ENCODE data around the gene DNAH17. TPM values are rescaled to one million over a fixed set of nuclear protein-coding genes. Genes with fewer than 3 reads are reported as not detected.
"Not testable (repeated sequence)": the region's sequence is repeated elsewhere in the genome, so short reads cannot be mapped to it uniquely, and the experiment has no call there.

Gene DNAH17
- polyA plus RNA-seq, 5 donors = 2.1 to 5.1 (median 4.3) TPM

DNA sequence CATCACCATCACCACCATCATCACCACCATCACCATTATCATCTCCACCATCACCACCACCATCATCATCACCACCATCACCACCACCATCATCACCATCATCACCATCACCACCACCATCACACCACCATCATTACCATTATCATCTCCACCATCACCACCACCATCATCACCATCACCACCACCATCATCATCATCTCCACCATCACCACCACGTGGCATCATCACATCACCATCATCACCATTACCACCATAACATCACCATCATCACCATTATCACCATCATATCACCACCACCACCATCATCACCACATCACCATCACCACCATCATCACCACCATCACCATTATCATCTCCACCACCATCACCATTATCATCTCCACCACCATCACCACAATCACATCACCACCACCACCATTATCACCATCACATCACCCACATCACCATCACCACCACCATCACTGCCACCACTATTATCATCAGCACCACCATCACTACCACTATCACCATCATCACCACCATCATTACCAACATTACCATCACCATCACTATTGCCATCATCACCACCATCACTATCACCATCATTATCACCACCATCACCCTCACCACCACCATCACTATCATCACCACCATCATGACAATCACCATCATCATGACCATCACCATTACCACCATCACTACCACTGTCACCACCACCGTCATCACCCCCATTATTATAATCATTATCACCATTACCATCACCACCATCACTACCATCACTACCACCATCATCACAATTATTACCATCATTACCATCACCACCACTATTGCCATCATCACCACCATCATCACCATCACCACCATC is 99.1 kb downstream of the DNAH17 start:
- DNase-seq = no peak

DNA sequence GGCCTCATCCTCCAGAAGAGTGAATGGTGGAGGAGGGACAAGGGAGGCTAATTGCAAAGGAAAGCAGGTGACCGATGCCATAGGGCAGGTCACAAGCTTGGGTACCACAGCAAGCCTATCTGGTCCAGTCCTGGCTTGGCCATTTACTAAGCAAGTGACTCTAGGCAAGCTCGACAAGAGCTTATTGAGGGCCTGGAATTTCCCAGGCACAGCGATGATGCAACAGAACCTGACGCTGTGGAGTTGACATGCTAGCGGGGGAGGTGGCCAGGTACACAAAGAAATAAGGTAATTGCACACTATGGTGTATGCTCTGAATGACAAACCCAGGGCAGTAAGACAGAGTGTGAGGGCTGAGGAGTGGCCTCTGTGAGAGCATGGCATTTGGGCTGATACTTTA is 100.2 kb downstream of the DNAH17 start:
- DNase-seq = no peak

GRCh38 chr17:78476149-78476548 is 101.0 kb downstream of the DNAH17 start:
- no peak for DNase-seq

DNA sequence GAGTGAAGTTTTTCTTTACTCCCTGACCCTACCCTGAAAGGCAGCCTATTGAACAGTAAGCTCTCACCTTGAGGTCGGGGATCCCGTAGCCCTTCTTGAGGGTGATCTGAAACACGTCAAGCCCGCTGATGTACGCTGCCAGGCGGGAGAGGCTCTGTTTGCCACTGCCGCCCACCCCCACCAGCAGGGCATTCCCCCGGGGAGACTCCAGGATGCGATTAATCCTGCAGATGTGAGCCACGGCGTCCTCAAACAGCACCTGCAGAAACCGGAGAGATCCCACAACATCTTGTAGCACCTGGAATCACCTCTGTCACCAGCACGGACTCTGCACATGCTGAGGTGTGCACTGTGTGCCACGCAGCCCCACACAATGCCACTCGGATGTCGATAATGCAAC is 102.0 kb downstream of the DNAH17 start:
- DNase-seq = no peak

DNA sequence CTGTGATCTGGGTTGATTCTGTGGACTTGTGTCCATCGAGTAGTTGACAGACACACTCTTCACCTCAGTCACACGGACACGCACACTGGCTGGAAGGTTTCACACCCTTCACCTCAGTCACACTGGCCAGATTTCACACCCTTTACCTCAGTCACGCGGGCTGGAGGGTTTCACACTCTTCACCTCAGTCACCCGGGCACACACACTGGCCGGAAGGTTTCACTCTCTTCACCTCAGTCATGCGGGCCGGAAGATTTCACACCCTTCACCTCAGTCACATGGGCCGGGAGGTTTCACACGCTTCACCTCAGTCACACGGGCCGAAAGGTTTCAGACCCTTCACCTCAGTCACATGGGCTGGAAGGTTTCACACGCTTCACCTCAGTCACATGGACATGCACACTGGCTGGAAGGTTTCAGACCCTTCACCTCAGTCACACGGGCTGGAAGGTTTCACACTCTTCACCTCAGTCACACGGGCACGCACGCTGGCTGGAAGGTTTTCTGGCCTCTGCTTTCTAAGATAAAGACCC is 102.5 kb downstream of the DNAH17 start:
- DNase-seq = no peak

DNA sequence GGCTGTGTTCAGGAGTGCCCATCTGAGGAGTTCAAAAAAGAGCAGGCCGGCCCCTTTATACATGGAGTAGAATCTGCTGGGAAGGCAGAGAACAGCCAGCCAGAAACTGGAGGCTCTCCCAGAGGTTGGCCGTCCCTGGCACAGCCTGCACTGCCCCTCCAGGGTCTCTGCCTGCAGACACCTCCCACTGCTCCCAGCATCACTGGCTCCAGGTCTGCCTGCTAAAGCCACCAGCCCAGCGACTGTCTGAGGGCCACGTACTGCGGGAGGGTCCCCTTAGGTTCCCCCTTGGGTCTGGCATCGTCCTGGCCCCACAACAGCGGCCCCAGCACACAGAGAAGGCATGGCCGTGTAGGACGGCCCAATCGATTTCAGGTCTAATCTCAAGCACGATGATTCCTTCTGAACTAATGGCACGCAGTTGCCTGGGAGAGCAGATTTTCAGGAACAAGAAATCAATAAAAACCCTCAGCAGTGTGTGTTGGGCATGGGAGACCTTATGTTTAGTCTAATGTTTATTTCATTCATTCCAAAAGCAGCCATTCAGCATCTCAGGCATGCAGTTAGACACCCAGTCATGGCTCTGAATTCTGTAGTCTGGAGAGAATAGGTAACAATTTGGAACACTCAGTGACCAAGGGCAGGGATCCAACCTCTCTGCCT is 103.1 kb downstream of the DNAH17 start:
- DNase-seq = no peak

GRCh38 chr17:78472035-78472905 is 104.9 kb downstream of the DNAH17 start:
- DNase-seq = no peak

GRCh38 chr17:78471635-78472034 is 105.6 kb downstream of the DNAH17 start:
- DNase-seq = no peak

GRCh38 chr17:78469443-78469842 is 107.8 kb downstream of the DNAH17 start:
- no peak for DNase-seq

DNA sequence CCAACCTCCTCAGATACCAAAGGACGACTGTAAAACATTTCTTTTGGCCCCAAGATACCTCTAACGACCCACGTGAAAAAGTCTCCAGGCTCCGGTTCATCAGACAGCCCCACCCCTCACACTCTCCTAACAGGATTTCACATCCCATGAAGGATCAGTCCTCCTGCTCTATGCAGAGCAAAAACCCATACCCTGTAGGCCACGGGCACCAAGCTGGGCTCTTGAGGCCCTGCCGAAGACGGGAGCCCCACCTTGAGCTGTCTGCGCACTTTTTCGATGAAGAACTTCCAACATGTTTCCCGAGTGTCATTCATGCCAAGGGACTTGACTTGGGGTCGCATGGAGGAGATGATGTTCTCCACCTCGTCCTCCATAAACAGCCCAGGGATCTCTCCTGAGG is 108.8 kb downstream of the DNAH17 start:
- no peak for DNase-seq

GRCh38 chr17:78466786-78467715 is 110.1 kb downstream of the DNAH17 start:
- no peak for DNase-seq

- DNase-seq = not testable (repeated sequence)
Measured at GRCh38 chr17:78466109-78466785, 110.9 kb downstream of the DNAH17 start.

- DNase-seq = no peak
Measured at GRCh38 chr17:78462148-78462547, 115.0 kb downstream of the DNAH17 start.

- no peak for DNase-seq
Measured at GRCh38 chr17:78461799-78462053, 115.5 kb downstream of the DNAH17 start.

GRCh38 chr17:78460951-78461798 is 116.0 kb downstream of the DNAH17 start:
- no peak for DNase-seq

DNA sequence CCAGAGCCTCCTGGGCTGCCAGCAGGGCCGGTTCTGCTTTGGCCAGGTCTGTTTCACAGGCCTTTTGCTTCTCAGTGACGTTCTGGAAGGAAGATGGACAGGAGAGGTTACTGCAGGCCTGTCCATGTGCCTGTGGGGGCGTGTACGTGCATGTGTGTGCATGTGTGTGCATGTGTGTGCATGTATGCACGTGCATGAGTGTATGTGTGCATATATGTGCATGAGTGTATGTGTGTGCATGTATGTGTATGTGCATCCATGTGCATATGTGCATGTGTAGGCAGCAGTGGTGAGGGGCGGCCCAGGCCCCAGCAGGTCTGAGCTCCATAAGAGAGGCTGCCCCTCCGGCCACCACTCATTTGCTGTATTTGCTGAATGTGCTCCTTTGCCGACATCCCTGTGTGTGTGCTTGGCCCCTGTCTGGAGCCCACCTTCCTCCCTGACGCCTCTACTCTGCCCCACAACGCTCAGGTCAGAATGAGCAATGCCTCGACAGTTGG is 117.0 kb downstream of the DNAH17 start:
- DNase-seq = no peak

DNA sequence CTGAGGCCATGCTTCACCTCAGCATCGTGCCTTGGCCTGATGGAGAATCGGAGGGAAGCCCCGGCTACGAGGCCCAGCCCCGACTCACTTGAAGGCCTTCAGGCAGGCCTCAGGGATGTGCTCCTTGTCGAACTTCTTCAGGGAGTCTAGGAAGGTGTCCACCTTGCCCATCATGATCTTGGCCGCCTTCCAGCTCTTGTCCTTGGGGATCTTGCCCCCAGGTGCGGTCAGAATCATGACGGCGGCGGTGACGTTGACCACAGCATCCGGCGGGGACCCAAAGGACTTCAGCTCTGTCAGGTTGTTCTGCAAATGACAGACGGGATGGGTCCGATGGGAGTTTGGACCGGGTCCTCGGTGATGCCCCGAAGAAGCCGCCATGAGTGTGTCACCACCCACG is 117.5 kb downstream of the DNAH17 start:
- no peak for DNase-seq

- DNase-seq = no peak
Measured at GRCh38 chr17:78458736-78459335, 118.4 kb downstream of the DNAH17 start.

GRCh38 chr17:78458091-78458490 is 119.1 kb downstream of the DNAH17 start:
- DNase-seq = no peak
